HepG2 (cell line): ENCODE data around the gene DCHS2. TPM values are rescaled to one million over a fixed set of nuclear protein-coding genes. Genes with fewer than 3 reads are reported as not detected.
A peak's percentile ranks its signal among the peaks of the same experiment; 100 is the strongest.

Experiments
- ADNP ChIP-seq: sonication (generic); formaldehyde crosslinking; IDR thresholded peaks from 2 replicates; pipeline ENCODE4 v1.4.0; 2020; ENCODE audit warnings: missing genetic modification reagents
- EP300 ChIP-seq, 3 experiments: sonication (generic) in 1 of 3; formaldehyde crosslinking in 1 of 3; IDR thresholded peaks; 2 replicates each; pipeline versions ENCODE4 v1.5.1 to v1.6.1; 2011 to 2020; ENCODE audit warnings: low read depth in 2 of 3, low read length in 2 of 3, borderline replicate concordance in 1 of 3, improper control_type of control experiment in 1 of 3, mild to moderate bottlenecking in 1 of 3, missing genetic modification reagents in 1 of 3, moderate library complexity in 1 of 3
- HMGA1 ChIP-seq: sonication (generic); formaldehyde crosslinking; conservative IDR thresholded peaks from 2 replicates; pipeline ENCODE4 v1.4.0; 2020; ENCODE audit warnings: missing genetic modification reagents
- LBX2 ChIP-seq: sonication (generic); formaldehyde crosslinking; IDR thresholded peaks from 2 replicates; pipeline ENCODE4 v1.5.0; 2020; ENCODE audit warnings: missing genetic modification reagents, mild to moderate bottlenecking, borderline replicate concordance
- MED13 ChIP-seq: sonication (generic); formaldehyde crosslinking; IDR thresholded peaks from 2 replicates; pipeline ENCODE4 v1.5.0; 2020; ENCODE audit warnings: missing genetic modification reagents
- PATZ1 ChIP-seq: sonication (generic); formaldehyde crosslinking; IDR thresholded peaks from 2 replicates; pipeline ENCODE4 v1.4.0; 2020; ENCODE audit warnings: missing genetic modification reagents
- PBX2 ChIP-seq: IDR thresholded peaks from 2 replicates; pipeline ENCODE4 v1.6.1; 2016; ENCODE audit warnings: control low read depth
- THAP11 ChIP-seq: IDR thresholded peaks from 2 replicates; pipeline ENCODE4 v1.6.1; 2016; ENCODE audit warnings: missing biosample characterization, missing genetic modification reagents
- ZBTB21 ChIP-seq: sonication (generic); formaldehyde crosslinking; IDR thresholded peaks from 2 replicates; pipeline ENCODE4 v1.4.0; 2020; ENCODE audit warnings: missing genetic modification reagents
- ZFP91 ChIP-seq: sonication (generic); formaldehyde crosslinking; IDR thresholded peaks from 2 replicates; pipeline ENCODE4 v1.9.0; 2022; ENCODE audit warnings: missing genetic modification reagents, mild to moderate bottlenecking, borderline replicate concordance
- ZNF616 ChIP-seq: sonication (generic); formaldehyde crosslinking; IDR thresholded peaks from 2 replicates; pipeline ENCODE4 v1.5.0; 2020; ENCODE audit warnings: low read depth, mild to moderate bottlenecking, missing genetic modification reagents
- ZSCAN12 ChIP-seq: sonication (generic); formaldehyde crosslinking; IDR thresholded peaks from 2 replicates; pipeline ENCODE4 v1.9.0; 2021; ENCODE audit warnings: mild to moderate bottlenecking, missing genetic modification reagents
- ZZZ3 ChIP-seq: sonication (generic); formaldehyde crosslinking; IDR thresholded peaks from 2 replicates; pipeline ENCODE4 v1.4.0; 2020; ENCODE audit warnings: missing genetic modification reagents, mild to moderate bottlenecking, borderline replicate concordance
- polyA plus RNA-seq, 8 experiments: library from polyadenylated mRNA; depleted of rRNA in 3 of 8; stranded (reverse) in 7 of 8; unstranded in 1 of 8; fragments of >200 nt; fragmentation: Illumina TruSeq in 4 of 8; extraction: Trizol in 4 of 8; gene quantifications; 2 replicates each; pipeline versions ENCODE4 v1.2.1 to v1.2.3, GENCODE V29; 2011 to 2016; ENCODE audit warnings: low read depth in 4 of 8, missing spikeins in 1 of 8, mixed read lengths in 1 of 8; ENCODE audit not compliant: insufficient read depth in 1 of 8
- total RNA-seq, 5 experiments: library from RNA; depleted of rRNA; stranded (reverse); fragments of >200 nt; fragmentation: Illumina TruSeq; extraction: Trizol; gene quantifications; 2 replicates each; pipeline ENCODE4 v1.2.3, GENCODE V29; 2016; ENCODE audit warnings: low read depth in 1 of 5

The DCHS2 gene
- total and polyA plus RNA-seq, 2 of the 13 experiments (the other 11 are each of a cell fraction or from before 2014, with no cell fraction given) = 0.03 TPM; not detected in 1

GRCh38 chr4:154491341-154492271 lies at the start of gene DCHS2 (continued):
- peak; percentile 58 for TF ChIP-seq PATZ1
- no peak for TF ChIP-seq THAP11 (CRISPR knock-in tag)
- no peak for TF ChIP-seq HMGA1 (CRISPR knock-in tag)
- TF ChIP-seq ZFP91 (CRISPR knock-in tag) = peak; percentile 57; the same call in 1 of the 2 replicates
- TF ChIP-seq ZZZ3 (CRISPR knock-in tag) = no peak
- no peak for TF ChIP-seq LBX2
- TF ChIP-seq EP300 (IDR thresholded peaks at IDR 0.05; ENCODE audit: low read depth in 2 of 2, low read length in 2 of 2) = no peak
- no peak for TF ChIP-seq EP300 (CRISPR knock-in tag; IDR thresholded peaks at IDR 0.05; ENCODE audit: borderline replicate concordance)
- TF ChIP-seq ZSCAN12 (CRISPR knock-in tag) = no peak
- no peak for TF ChIP-seq ZNF616
- no peak for TF ChIP-seq ZBTB21 (CRISPR knock-in tag)
- TF ChIP-seq MED13 (CRISPR knock-in tag) = no peak
- TF ChIP-seq ADNP (CRISPR knock-in tag) = no peak
- TF ChIP-seq PBX2 (CRISPR knock-in tag) = no peak
